Adrenal gland (tissue), 5 donors: Measurements from ENCODE around the gene XYLT1.

Experiments used
- POLR2A ChIP-seq, 2 donors: fragments of 450-650 bp; IDR thresholded peaks; one replicate each; pipeline ENCODE4 v1.6.1; 2017; ENCODE audit warnings: antibody characterized with exemption in 2 of 2, mild to moderate bottlenecking in 2 of 2, moderate library complexity in 1 of 2
- TF ChIP-seq, protein P1 (sequence below), 6 experiments: fragments of 450-650 bp in 4 of 6; fragments of 200-600 bp in 2 of 6; sonication (generic) in 1 of 6; IDR thresholded peaks; 1 replicate in 5 of 6; 2 replicates in 1 of 6; pipeline versions ENCODE4 v1.5.1 to v1.8.0; 2016 to 2021; ENCODE audit warnings: antibody characterized with exemption in 6 of 6, mild to moderate bottlenecking in 2 of 6, moderate library complexity in 1 of 6
- donor health status: DM: no; HTN: no; CAD: no.

DNA sequence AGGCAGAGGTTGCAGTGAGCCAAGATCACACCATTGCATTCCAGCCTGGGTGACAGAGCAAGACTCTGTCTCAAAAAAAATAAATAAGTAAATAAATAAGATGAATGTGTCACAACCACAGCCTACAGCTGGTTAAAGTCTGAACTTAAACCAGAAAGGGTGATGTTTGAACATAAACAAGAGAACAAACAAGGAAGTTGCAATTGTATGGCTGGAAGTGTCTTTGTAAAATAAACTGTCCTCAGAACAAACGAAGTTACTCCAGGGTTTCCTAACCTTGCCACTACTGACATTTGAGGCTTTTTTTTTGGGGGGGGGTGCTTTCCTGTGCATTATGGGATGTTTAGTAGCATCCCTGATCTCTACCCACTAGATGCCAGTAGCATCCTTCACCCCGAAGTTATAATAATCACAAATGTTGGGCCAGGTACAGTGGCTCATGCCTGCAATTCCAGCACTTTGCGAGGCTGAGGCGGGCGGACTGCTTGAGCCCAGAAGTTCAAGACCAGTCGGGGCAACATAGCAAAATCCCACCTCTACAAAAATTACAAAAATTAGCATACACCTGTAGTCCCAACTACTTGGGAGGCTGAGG is 119.2 kb downstream of the XYLT1 start:
- TF ChIP-seq, protein P1, sequence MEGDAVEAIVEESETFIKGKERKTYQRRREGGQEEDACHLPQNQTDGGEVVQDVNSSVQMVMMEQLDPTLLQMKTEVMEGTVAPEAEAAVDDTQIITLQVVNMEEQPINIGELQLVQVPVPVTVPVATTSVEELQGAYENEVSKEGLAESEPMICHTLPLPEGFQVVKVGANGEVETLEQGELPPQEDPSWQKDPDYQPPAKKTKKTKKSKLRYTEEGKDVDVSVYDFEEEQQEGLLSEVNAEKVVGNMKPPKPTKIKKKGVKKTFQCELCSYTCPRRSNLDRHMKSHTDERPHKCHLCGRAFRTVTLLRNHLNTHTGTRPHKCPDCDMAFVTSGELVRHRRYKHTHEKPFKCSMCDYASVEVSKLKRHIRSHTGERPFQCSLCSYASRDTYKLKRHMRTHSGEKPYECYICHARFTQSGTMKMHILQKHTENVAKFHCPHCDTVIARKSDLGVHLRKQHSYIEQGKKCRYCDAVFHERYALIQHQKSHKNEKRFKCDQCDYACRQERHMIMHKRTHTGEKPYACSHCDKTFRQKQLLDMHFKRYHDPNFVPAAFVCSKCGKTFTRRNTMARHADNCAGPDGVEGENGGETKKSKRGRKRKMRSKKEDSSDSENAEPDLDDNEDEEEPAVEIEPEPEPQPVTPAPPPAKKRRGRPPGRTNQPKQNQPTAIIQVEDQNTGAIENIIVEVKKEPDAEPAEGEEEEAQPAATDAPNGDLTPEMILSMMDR (IDR thresholded peaks at IDR 0.05): no peak
- no peak for TF ChIP-seq POLR2A (IDR thresholded peaks at IDR 0.05)
